Middle frontal gyrus (tissue), 1 donor: ENCODE results near the gene LRRN4CL.
"Not testable (repeated sequence)": the region's sequence is repeated elsewhere in the genome, so short reads cannot be mapped to it uniquely, and the experiment has no call there.

Experiments
- DNase-seq: peaks from one replicate; pipeline ENCODE4 v3.0.0-alpha.2; 2015; ENCODE audit warnings: low spot score; ENCODE audit errors: extremely low spot score

Gene LRRN4CL

DNA sequence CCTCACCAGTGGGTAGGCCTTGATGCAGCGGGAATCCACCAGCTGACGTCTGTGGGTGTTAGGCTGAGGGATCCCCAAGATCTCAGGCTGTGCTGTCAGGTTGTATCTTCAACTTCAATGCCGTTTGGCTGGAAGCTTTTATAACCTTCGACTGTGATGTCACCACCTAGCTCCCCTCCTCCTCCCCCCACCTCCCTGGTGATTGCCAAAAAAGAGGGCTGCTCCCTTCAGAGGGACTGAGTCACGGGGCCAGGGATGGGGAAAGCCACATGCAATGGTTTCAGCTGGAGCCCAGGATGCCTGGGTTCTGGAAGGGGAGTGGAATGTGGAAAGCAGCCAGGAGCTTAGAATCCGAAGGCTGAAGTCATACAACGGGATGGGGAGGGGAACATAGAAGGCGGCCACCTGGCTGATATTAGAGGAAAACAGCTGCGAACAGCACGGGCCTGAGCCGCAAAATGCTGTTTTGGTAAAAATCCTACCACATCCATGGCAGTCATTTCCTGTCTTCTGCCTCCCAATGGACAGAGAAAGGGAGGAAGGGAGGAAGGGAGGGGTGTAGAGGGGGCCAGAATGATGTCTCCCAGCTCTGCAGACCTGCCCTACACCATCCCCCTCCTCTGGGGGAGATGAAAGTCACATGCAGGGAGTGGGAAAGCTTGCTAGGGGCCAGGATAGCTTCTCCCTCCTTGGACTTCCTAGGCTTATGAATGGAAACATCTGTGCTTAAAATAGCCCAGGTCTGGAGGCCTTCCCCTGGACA lies at the start of gene LRRN4CL:
LRRN4CL (minus strand) TSS at position 110 of the 763 bp plus-strand sequence. CDS start 1,022 bp downstream, outside the sequence.
- peak; percentile 31 for DNase-seq

DNA sequence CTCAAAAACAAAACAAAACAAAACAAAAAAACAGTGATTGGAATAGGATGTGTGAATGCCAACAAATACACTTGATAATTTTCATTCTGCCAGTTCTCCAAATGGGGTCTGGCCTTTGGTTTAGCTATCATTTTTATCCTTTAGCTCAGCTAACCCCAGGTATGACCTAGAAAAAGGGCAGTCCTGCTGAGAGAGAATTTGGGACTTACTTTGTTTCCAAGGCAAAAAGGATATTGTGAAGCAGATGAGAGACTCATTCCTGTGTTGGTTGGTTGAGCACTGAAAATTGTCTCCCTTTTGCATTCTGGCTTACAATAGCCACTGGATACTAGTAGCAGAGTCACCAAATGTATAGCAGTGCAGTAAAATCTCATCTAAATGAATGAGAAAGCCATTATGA lies 47.9 kb upstream of the LRRN4CL start:
- no peak for DNase-seq

DNA sequence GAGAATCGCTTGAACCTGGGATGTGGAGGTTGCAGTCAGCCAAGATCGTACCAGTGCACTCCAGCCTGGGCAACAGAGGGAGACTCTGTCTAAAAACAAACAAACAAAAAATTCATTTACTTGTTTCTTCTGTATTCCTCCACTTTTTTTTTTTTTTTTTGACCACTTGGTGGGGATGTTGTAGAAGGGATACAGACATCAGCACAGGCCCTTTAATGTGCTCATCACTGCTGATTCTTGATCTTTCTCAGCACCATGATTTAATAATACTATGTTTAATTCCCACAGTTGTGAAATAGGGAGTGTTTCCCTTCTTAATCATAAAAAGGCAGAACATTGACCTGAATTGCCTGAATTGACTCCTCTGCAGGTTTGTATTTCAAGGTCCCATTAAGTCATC lies 43.5 kb upstream of the LRRN4CL start:
- no peak for DNase-seq

DNA sequence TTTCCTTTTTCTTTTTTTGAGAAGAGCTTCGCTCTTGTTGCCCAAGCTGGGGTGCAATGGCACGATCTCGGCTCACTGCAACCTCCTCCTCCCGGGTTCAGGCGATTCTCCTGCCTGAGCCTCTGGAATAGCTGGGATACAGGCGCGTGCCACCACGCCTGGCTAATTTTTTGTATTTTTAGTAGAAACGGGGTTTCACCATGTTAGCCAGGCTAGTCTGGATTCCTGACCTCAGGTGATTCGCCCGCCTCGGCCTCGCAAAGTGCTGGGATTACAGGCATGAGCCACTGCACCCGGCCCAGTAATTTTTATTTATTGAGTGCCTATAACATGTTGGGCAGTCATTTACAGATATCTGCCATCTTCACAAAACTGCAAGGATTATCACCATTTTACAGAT lies 40.7 kb upstream of the LRRN4CL start:
- DNase-seq = not testable (repeated sequence)

DNA sequence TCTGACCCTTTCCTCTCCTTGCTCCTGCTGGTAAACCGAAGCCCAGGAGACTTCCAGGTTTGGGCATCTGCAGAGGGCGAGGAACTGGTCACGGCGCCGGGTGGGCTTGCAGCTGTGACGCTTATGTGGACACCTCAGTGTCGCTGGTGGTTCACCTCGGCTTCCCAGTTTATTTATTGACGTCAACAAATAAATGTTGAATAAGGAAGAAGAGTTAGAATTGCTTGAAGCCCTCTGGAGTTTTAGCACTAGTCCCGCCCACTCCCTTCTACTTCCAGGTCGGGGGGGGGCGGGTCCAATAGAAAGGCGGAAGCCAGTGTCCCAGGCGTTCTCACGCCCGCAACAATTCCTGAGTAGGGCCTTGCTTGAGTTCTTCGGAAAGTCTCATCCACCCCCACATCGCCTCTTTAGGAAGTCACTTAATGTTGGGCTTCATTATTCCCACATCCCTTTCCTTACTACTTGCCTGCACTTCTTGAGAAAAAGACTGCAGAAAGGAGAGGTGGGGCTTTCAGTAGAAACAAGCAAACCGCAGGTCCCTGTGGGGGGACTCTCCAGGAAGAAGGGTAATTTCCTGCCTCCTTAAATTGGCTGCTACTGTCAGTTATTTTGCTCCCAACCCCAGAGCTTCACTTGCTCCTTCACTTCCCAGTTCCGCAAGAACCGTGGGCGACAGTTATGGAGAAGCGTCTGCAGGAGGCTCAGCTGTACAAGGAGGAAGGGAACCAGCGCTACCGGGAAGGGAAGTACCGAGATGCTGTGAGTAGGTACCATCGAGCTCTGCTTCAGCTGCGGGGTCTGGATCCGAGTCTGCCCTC lies 39.0 kb upstream of the LRRN4CL start, which contains the start of gene TTC9C:
TTC9C (plus strand) TSS at position 316 of the 818 bp plus-strand sequence; CDS start at position 679, 363 bp downstream.
- DNase-seq = peak; percentile 80

DNA sequence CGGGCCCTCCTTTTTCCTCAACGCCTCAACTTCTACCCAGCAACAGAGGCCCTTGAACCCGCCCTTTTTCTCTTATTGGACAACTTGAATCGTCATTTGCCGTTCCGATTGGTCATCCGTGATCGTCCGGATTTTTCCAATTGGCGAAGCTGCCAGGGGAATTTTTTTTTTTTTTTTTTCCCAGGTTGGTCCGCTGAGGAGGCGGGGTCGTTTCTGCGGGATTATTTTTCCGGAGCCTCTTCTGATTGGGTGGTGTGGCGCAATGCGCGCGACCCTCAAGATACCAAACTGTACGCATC lies 38.5 kb upstream of the LRRN4CL start:
- peak; percentile 93 for DNase-seq

DNA sequence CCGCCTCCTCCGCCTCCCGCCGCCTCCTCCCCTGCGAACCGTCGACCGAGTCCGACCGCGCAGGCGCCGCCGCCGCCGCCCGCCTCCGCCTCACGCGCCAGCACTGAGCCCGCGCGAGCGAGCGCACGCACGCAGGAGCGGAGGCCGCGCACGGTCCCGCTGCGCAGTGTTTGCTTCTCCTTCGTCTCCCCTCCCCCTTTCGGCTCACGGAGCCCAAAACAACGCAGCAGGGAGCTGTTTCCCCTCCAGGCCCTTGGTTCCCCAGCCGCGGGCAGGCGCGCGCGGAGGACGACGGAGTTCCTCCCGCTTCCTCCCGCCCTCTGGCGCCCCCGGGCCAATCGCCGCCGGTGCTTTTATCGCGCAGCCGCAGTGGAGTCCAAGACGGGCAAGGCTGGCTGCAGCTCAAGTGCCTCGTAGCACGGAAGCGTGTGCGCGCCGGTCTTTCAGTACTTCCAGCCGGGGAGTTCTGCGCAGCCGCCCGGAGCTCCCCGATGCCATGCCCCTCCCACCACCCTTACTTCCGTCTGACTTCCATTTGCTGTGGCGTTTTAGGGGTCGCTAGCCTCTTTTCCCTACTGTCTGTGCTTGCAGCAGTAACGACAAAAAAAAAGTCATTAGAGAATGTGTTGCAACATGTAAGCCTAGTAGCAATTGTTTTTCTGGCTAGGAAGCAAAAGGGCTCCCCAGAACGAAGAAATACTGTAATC lies 38.0 kb upstream of the LRRN4CL start, which contains the start of gene HNRNPUL2:
HNRNPUL2 (minus strand) TSS at position 293 of the 707 bp plus-strand sequence. CDS start 301 bp downstream, outside the sequence.
- DNase-seq = peak; percentile 98

DNA sequence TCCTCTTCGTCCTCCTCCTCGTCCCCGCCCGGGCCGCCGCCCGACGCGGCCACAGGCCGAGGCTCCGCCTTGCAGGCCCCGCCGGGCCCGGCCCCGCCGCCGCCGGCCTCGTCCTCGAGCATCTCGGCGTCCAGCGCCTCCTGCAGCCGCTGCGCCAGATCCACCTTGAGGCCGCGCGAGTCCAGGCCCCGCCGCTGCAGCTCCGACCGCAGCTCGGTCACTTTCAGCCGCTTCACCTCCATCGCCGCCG lies 37.5 kb upstream of the LRRN4CL start:
- no peak for DNase-seq

DNA sequence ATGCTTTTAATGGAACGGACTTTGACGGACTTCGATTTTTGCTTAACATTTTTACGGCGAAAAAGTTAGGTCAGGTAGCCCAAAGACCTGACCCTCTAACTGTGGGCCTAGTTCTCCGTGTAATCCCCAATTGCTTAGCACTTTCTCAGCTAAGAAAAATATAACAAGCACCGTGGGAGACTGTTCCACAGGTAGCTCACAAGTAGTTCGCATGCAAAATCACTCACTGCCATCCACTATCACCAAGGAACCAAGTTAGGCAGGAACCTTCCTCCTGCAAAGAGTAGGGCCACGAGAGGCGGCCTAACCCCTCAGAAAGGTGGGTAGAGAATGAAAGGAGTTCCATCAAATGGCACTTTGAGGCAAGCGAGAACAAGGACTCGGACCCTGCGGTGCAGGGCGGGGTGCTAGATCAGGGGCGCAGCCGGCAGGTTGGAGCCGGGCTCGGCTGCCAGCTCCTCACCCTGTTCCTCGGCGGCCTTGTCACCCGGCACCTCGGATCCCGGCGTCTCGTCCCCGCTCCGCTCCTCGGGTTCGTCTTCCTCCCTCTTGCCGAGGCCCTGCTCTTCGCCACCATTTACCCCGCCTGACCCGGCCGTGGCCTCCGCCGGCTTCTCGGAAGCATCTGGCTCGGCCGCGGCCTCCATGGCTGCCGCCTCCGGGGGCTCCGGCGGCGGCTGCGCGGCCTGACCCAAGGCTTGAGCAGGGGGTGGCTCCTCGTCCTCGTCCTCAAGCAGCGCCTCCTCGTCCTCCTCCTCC lies 37.0 kb upstream of the LRRN4CL start:
- no peak for DNase-seq

DNA sequence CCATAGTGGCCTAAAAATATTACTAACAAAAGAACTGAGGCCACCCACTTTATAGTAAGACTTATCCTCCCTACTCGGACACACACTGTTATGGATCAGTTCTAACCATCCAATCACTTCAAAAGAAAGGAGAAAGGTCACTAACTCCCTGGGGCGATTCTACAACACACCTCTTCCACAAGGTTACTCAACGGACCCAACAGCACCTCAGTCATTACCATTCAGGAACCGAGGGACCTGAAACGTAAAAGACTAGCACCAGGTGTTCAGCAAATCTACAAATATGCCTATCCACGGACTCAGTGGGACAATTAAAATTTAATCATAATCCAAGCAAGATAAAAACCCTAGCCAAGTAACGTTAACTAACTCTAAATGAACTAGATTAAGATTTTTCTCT lies 36.3 kb upstream of the LRRN4CL start:
- no peak for DNase-seq

DNA sequence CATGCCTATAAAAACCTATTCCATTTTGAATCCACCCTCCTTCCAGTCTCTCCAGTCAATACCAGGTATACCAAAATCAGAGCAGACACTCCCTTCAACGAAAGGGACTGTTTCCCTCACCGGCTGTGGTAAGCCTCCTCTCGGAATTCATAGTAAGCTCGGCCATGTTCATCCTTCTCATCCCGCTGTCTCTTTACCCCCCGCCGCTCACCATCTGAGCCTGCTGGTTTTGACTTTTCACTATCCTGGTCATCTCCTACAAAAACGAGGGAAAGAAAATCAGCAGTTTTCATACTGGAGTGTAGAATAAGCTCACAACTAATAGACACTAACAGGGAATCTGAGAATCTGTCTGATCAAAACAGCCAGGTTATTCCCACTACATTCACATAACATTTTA lies 34.8 kb upstream of the LRRN4CL start:
- no peak for DNase-seq

DNA sequence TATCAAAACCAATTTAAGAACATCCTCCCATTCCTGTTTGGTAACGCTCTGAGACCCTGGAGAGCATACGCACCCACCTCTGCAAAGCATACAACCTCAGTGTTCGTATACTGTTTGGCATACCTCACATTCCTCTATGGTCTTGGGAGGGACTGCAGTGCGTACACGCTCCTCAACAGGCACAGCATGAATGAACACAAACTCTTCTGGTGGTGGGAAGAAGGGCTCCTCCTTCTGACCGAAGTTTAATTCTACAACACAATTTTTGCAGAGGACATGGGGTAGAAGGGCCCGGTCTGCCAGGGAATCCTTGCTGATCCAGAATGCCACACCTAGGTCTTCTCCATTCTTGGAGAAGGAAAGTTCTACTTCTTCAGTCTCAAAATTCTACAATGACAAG lies 32.7 kb upstream of the LRRN4CL start:
- DNase-seq = no peak

DNA sequence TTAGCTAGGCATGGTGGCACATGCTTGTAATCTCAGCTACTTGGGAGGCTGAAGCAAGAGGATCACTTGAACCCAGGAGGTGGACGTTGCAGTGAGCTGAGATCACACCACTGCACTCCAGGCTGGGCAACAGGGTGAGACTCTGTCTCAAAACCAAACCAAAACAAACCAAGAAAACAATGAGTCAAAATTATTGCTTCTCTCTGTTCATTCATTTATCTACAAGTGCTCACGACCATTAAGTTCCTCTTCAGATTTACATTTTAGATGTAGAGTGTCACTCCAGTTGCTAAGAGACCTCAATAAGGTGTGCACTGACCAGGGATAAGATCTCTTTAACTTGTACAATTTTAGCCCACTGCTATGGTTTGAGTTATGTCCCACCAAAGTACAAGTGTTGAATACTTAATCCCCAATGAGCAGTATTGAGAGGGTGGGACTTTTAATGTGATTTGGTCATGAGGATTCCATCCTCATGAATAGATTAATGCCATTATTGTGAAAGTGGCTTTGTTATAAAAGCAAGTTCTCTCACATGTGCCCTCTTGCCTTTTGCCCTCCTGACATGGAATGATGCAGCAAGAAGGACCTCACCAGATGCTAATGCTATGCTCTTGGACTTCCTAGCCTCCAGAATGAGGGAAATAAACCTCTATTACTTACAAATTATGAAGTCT lies 30.1 kb upstream of the LRRN4CL start:
- no peak for DNase-seq

DNA sequence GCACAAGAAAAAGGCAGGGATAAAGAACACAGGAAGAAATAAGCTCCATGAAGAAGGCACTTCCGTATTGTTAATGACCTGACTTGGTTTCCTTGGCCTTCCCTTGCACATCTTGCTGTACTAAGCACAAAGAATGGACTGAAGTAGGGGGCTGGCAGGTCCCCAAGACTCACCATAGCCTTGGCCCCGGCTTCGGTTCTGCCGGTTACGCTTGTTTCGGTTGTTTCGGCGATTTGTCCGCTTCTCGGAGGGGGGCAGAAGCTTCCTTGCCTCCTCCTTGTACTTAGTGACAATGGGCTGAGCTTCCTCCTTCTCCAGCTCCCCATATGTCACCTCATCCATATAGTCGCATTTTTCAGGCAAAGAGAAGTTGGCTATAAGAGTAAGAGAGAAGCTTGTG lies 27.5 kb upstream of the LRRN4CL start:
- DNase-seq = no peak

DNA sequence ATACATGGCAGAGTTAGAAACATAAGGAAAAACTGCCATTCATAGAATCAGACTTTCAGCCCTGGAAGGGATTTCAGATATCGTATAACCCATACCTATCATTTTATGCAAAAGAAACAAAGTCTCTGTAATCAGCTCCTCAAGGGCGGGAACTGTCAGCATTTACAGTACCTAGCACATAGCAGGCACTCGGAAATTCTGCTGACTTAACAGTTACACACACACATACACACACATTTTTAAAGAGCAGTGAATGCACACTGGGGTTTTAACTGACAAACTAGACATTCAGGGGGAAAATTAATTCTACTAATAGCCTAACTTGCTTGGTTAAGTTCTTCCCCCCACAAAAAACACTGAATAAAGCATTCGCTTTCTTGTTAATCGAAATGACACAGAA lies 26.9 kb upstream of the LRRN4CL start:
- DNase-seq = no peak

DNA sequence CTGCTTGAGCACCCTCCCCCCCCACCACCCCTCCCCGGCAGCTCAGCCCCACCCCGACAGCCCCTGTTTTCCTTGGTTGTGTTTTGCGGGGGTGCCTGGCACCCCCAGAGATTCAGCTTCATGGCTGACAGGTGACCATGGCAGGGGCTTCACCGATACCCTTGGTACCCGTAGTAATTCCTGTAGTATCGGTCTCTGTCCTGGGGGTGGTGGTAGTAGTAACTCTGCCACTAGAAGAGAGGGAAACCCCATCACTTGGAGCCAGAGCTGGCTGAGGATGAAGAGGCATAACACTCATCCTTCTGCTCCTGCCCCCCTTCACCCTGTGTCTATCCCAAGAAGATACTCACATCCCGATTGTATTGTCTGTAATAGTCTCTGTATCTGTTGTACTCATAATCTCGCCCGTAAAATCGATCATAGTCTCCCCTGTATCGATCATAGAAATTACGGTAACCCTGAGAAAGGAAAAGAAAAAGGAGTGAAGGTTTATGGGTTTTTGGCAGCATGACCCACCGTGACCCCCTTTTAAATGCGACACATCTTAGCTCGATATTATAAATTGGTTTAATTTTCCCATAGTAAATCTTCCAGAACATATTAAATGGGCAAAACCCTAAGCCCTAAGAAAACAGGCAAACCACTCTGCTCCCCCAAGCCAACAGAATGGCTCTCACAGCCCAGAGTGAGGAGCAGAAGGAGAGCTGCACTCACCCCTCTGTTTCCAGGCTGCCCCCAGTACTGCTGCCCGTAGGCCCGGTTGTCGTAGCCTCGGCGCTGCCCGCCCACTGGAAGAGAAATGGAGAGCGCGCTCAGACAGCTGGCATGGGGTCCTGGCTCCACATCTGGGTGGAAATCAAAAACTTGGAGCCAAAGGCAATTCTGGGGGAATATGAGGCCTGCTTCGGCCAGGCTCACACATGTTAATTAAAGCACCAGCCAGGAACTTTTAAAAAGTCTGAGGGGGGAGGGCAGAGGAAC lies 26.1 kb upstream of the LRRN4CL start:
- no peak for DNase-seq

DNA sequence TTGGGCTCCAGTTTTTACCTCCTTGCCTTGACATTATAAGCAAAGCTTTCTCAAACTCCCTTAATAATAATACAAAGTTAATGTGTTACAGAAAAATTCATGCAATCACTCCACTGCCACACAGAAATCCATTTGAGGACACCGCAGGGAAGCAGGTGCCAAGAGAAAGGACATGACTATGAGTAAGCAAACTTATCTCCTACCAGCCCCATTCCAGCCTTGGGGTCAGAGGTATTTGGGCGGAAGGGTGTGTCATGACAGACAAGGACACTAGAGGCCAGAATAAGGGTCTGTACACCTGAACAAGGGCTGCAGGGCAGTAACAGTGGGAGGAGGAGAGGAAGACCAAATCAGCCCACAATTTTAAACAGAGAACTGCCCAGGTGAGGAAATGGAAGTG lies 24.0 kb upstream of the LRRN4CL start:
- no peak for DNase-seq

DNA sequence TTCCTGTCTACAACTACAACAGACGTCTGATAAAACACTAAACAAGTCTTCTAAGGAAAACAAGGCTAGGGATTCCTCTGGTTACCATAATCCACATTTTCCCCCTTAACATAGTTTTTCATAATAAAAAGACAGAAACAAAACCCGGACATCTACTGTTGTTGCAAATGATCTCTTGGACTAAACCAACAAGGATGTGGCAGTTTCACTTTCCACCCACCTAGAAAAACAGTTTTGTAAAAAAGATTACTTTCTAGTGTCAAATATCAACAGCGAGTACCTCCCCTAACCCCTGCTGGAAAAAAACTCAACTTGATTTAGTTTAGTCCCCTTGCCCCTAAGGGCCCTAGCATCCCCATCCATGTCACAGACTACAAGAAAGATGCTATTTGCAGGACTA lies 23.5 kb upstream of the LRRN4CL start:
- DNase-seq = no peak

DNA sequence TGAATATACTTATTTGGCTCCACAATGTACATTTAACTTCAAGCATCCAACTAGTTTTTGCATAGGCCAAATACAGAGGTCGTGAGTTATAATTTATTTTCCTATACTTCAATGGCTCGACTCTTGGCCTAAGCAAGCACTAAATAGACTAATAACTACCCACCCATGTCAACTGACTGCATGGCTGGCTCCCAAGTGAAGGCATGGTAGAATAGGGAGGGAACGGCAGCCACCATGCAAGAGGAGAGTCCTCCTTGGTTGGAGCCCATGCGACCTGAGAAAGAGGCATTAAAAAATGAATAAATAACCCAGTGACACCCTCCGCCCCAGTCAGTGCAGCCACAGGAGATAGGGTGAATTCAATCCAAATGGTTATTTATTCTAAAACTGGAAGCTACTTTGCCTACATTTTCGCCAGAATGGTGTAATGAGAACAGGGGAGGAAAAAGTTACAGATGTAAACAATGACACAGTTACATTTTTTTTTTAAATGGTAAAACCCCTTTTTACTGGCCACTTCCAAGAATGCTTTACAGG lies 23.0 kb upstream of the LRRN4CL start:
- no peak for DNase-seq

DNA sequence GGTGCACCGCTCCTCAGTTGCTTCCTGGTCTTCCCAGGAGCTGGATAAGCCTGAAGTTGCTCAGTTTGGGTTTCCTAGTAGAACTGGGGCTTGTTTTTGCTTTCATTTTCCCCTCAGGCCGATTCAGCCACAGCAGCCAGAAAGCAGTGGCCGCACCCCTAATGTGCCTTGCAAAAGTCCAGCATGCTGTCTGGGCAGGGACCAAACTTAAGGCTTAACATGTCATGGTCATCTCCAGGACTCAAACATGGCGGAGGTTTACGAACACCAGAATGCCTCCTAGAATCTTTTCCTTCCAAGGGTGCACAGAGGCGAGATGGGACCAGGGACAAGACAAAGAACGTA lies 20.6 kb upstream of the LRRN4CL start:
- DNase-seq = no peak
